ENCODE data around the gene PCDHGB6. TPM values are rescaled to one million over a fixed set of nuclear protein-coding genes. Genes with fewer than 3 reads are reported as not detected.
A peak's percentile ranks its signal among the peaks of the same experiment; 100 is the strongest.

The PCDHGB6 gene
- total RNA-seq, 3 donors from 2014 or later (not counting 1 experiment from before 2014, with no cell fraction given), result 2.1 to 5.9 (median 2.9) TPM

DNA sequence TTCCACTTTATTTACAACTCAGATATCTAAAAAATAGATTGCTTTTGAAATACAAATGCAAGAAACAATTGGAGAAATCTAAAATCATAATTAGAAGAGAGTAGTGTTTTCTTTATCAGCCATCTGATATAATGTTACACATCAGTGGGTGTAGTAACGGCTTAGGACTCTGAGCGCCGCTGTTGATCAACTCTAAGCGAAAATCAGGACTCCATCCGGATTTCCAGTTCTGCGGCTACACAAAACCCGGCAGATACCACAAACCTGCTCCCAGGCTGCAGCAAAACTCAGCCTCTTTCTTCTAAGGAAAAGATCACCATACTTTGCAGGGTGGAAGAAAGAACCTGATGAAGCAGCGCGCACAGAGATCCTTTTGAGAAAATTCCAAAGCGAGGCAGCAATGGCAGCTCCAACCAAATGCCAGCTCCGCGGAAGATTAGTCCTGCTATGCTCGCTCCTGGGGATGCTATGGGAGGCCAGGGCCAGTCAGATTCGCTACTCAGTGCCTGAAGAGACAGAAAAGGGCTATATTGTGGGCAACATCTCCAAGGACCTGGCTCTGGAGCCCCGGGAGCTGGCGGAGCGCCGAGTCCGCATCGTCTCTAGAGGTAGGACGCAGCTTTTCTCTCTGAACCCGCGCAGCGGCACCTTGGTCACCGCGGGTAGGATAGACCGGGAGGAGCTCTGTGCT, 5.1 kb upstream of the PCDHGB6 start, which contains the start of gene PCDHGA9:
Gene PCDHGA9, plus strand, starts transcription at position 226 of the 691 bp plus-strand sequence. Its CDS starts 175 bp downstream, at position 401.
- Mint-ChIP-seq H3K4me3 (peak within 1 kb of the TSS; percentile 85), H3K4me1 (peaks cover 10 to 15% of the 10 kb centered on the region in 2 donors), H3K27me3 (ENCODE audit: low read depth in 2 of 2) (peaks cover 52 to 55% of the 10 kb centered on the region in 2 donors), H3K9me3 (peaks cover 0 to 2% of the 10 kb centered on the region in 2 donors), H3K36me3 (no peaks in the 10 kb centered on the region), H3K27ac (no peak within 1 kb of the TSS)
- intact Hi-C loops (cut with micrococcal nuclease), result no loop called here
- 22% methylated on average over 27 of the region's 27 CpGs for WGBS (ENCODE audit: insufficient coverage)
- H3K27ac ChIP-seq (ENCODE audit: low read length), result no peak within 1 kb of the TSS
- H3K9me3 ChIP-seq (ENCODE audit: control insufficient read depth, insufficient read depth, low read length), result peaks cover 27% of the 10 kb centered on the region
- H3K4me3 ChIP-seq (ENCODE audit: low read length), result peak within 1 kb of the TSS; percentile 1
- H3K36me3 ChIP-seq (ENCODE audit: control insufficient read depth, insufficient read depth, low read length), result no peaks in the 10 kb centered on the region
- H3K4me1 ChIP-seq (ENCODE audit: control insufficient read depth, insufficient read depth, low read length), result peaks cover 5% of the 10 kb centered on the region
- H3K27me3 ChIP-seq (ENCODE audit: control insufficient read depth, insufficient read depth, low read length), result peaks cover 55% of the 10 kb centered on the region
- ATAC-seq, result peak in 2 of 3 donors; percentile 39 to 54
- TF ChIP-seq, protein P1, sequence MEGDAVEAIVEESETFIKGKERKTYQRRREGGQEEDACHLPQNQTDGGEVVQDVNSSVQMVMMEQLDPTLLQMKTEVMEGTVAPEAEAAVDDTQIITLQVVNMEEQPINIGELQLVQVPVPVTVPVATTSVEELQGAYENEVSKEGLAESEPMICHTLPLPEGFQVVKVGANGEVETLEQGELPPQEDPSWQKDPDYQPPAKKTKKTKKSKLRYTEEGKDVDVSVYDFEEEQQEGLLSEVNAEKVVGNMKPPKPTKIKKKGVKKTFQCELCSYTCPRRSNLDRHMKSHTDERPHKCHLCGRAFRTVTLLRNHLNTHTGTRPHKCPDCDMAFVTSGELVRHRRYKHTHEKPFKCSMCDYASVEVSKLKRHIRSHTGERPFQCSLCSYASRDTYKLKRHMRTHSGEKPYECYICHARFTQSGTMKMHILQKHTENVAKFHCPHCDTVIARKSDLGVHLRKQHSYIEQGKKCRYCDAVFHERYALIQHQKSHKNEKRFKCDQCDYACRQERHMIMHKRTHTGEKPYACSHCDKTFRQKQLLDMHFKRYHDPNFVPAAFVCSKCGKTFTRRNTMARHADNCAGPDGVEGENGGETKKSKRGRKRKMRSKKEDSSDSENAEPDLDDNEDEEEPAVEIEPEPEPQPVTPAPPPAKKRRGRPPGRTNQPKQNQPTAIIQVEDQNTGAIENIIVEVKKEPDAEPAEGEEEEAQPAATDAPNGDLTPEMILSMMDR (IDR thresholded peaks at IDR 0.05), result peak; percentile 42
- peak in 1 of 2 donors; percentile 28 for DNase-seq

DNA sequence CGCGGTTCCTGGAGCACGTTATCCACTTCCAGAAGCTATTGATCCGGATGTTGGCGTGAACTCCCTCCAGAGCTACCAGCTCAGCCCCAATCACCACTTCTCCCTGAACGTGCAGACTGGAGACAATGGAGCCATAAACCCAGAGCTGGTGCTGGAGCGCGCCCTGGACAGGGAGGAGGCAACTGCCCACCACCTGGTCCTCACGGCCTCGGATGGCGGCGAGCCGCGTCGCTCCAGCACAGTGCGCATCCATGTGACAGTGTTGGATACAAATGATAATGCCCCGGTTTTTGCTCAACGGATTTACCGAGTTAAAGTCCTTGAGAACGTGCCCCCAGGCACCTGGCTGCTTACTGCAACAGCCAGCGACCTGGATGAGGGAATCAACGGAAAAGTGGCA, 4.4 kb upstream of the PCDHGB6 start:
- H3K36me3 ChIP-seq (ENCODE audit: control insufficient read depth, insufficient read depth, low read length), result no peaks in the 10 kb centered on the region
- Mint-ChIP-seq H3K4me1 (peaks cover 12 to 22% of the 10 kb centered on the region in 2 donors), H3K27ac (no peak overlapping the region), H3K4me3 (peak overlapping the region; percentile 85), H3K36me3 (peaks cover 5% of the 10 kb centered on the region), H3K27me3 (ENCODE audit: low read depth in 2 of 2) (peaks cover 57 to 59% of the 10 kb centered on the region in 2 donors), H3K9me3 (peaks cover 0 to 5% of the 10 kb centered on the region in 2 donors)
- intact Hi-C loops (cut with micrococcal nuclease), result no loop called here
- H3K9me3 ChIP-seq (ENCODE audit: control insufficient read depth, insufficient read depth, low read length), result peaks cover 30% of the 10 kb centered on the region
- peaks cover 59% of the 10 kb centered on the region for H3K27me3 ChIP-seq (ENCODE audit: control insufficient read depth, insufficient read depth, low read length)
- peaks cover 11% of the 10 kb centered on the region for H3K4me1 ChIP-seq (ENCODE audit: control insufficient read depth, insufficient read depth, low read length)
- TF ChIP-seq, protein P1 (IDR thresholded peaks at IDR 0.05), result no peak
- no peak for DNase-seq
- no peak for ATAC-seq
- no peak overlapping the region for H3K4me3 ChIP-seq (ENCODE audit: low read length)
- H3K27ac ChIP-seq (ENCODE audit: low read length), result no peak overlapping the region
- 40% methylated on average over 22 of the region's 22 CpGs for WGBS (ENCODE audit: insufficient coverage)

DNA sequence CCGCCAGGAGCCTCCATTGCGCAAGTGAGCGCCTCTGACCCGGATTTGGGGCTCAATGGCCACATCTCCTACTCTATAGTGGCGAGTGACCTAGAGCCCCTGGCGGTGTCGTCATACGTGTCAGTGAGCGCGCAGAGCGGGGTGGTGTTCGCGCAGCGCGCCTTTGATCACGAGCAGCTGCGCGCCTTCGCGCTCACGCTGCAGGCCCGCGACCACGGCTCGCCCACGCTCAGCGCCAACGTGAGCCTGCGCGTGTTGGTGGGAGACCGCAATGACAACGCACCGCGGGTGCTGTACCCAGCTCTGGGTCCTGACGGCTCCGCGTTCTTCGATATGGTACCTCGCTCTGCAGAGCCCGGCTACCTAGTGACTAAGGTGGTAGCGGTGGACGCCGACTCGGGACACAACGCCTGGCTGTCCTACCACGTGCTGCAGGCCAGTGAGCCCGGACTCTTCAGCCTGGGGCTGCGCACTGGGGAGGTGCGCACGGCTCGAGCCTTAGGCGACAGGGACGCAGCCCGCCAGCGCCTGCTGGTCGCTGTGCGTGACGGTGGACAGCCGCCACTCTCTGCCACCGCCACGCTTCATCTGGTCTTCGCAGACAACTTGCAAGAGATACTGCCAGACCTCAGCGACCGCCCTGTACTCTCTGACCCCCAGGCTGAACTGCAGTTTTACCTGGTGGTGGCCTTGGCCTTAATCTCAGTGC, 1.9 kb downstream of the PCDHGB6 start:
- Mint-ChIP-seq H3K4me3 (no peak overlapping the region), H3K9me3 (peaks cover 2 to 7% of the 10 kb centered on the region in 2 donors), H3K36me3 (peaks cover 31% of the 10 kb centered on the region), H3K27me3 (ENCODE audit: low read depth in 2 of 2) (peaks cover 47 to 52% of the 10 kb centered on the region in 2 donors), H3K4me1 (peaks cover 34 to 49% of the 10 kb centered on the region in 2 donors), H3K27ac (peak overlapping the region; percentile 70 to 82)
- H3K27me3 ChIP-seq (ENCODE audit: control insufficient read depth, insufficient read depth, low read length), result peaks cover 62% of the 10 kb centered on the region
- peaks cover 20% of the 10 kb centered on the region for H3K4me1 ChIP-seq (ENCODE audit: control insufficient read depth, insufficient read depth, low read length)
- peaks cover 24% of the 10 kb centered on the region for H3K9me3 ChIP-seq (ENCODE audit: control insufficient read depth, insufficient read depth, low read length)
- H3K27ac ChIP-seq (ENCODE audit: low read length), result no peak overlapping the region
- no peak overlapping the region for H3K4me3 ChIP-seq (ENCODE audit: low read length)
- DNase-seq, result no peak
- intact Hi-C loops (cut with micrococcal nuclease), result loop anchor here (5.0 kb wide), 1 partner anchor 103 kb away; no protein-coding TSS in a partner anchor
- TF ChIP-seq, protein P1 (IDR thresholded peaks at IDR 0.05), result no peak
- WGBS (ENCODE audit: insufficient coverage), result 39% methylated on average over 64 of the region's 64 CpGs
- no peak for ATAC-seq
- H3K36me3 ChIP-seq (ENCODE audit: control insufficient read depth, insufficient read depth, low read length), result no peaks in the 10 kb centered on the region
